Peyer's patch (tissue), 4 donors: Measurements from ENCODE around the gene MKNK1. TPM values are rescaled to one million over a fixed set of nuclear protein-coding genes. Genes with fewer than 3 reads are reported as not detected.

Source experiments
- DNase-seq, 3 donors: peaks; one replicate each; pipeline ENCODE4 v3.0.0-alpha.2; 2017 to 2019
- H3K27ac ChIP-seq, 4 donors: fragments of 200-600 bp; sonication (generic); one replicate each; pipeline ENCODE4 v1.5.1; 2016 to 2019
- H3K27me3 ChIP-seq, 2 donors: fragments of 200-600 bp; sonication (generic); one replicate each; pipeline ENCODE4 v1.5.1; 2019
- H3K36me3 ChIP-seq, 3 donors: fragments of 200-600 bp; sonication (generic); one replicate each; pipeline ENCODE4 v1.5.1; 2016 to 2019
- H3K4me1 ChIP-seq, 4 donors: fragments of 200-600 bp; sonication (generic); one replicate each; pipeline ENCODE4 v1.5.1; 2016 to 2019
- H3K4me3 ChIP-seq, 4 donors: fragments of 200-600 bp; sonication (generic); 1 replicate in 3 of 4; 2 replicates in 1 of 4; pipeline ENCODE4 v1.5.1; 2016 to 2019; ENCODE audit warnings: mild to moderate bottlenecking in 1 of 4
- H3K9me3 ChIP-seq, 4 donors: fragments of 200-600 bp; sonication (generic); one replicate each; pipeline ENCODE4 v1.5.1; 2016 to 2019; ENCODE audit warnings: mild to moderate bottlenecking in 1 of 4
- POLR2A ChIP-seq, 2 donors: fragments of 450-650 bp; IDR thresholded peaks; one replicate each; pipeline ENCODE4 v1.5.1; 2017; ENCODE audit warnings: antibody characterized with exemption in 2 of 2, mild to moderate bottlenecking in 2 of 2, moderate library complexity in 2 of 2
- total RNA-seq, 4 donors: library from RNA; depleted of rRNA; stranded (reverse); fragments of >200 nt; gene quantifications; one replicate each; pipeline ENCODE4 v1.1.0, GENCODE V29; 2016
- TF ChIP-seq, protein P1 (sequence below), 6 experiments: fragments of 450-650 bp in 4 of 6; fragments of 200-600 bp in 2 of 6; sonication (generic) in 1 of 6; IDR thresholded peaks; one replicate each; pipeline ENCODE4 v1.5.1; 2017 to 2019; ENCODE audit warnings: antibody characterized with exemption in 6 of 6, mild to moderate bottlenecking in 3 of 6, moderate library complexity in 1 of 6

MKNK1 gene
- total RNA-seq, 4 donors from 2014 or later, result 51.3 to 134 (median 94.2) TPM

DNA sequence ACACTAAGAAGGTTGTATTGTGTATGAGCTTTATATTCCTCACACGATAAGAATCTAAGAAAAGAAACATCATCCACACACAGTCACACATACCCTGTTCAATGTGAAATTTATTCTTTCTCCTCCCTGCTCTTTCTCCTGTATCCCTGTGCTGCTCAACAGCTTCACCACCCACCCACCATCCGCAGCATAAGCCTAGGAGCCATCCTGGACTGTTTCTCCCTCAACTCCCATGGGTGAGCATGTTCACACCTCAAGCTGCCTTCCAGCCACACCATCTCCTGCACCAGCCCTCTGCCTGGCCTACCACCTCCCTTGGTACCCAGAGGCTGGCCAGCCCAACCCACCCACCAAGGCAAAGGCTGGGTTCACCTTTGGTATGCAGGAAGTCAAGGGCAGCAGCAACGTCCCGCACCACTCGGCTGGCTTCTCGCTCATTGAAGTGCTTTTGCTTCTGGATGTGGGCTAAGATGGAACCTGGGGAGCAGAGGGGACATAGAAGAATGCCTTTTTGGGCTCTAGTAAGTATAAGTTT lies 32.3 kb downstream of the MKNK1 start:
- Histone ChIP-seq H3K27me3 (no peaks in the 10 kb centered on the region), H3K4me3 (no peak overlapping the region), H3K36me3 (peaks cover 0 to 56% (median 0%) of the 10 kb centered on the region in 3 donors), H3K9me3 (no peaks in the 10 kb centered on the region), H3K4me1 (no peaks in the 10 kb centered on the region), H3K27ac (no peak overlapping the region)
- TF ChIP-seq, protein P1, sequence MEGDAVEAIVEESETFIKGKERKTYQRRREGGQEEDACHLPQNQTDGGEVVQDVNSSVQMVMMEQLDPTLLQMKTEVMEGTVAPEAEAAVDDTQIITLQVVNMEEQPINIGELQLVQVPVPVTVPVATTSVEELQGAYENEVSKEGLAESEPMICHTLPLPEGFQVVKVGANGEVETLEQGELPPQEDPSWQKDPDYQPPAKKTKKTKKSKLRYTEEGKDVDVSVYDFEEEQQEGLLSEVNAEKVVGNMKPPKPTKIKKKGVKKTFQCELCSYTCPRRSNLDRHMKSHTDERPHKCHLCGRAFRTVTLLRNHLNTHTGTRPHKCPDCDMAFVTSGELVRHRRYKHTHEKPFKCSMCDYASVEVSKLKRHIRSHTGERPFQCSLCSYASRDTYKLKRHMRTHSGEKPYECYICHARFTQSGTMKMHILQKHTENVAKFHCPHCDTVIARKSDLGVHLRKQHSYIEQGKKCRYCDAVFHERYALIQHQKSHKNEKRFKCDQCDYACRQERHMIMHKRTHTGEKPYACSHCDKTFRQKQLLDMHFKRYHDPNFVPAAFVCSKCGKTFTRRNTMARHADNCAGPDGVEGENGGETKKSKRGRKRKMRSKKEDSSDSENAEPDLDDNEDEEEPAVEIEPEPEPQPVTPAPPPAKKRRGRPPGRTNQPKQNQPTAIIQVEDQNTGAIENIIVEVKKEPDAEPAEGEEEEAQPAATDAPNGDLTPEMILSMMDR (IDR thresholded peaks at IDR 0.05), result no peak
- TF ChIP-seq POLR2A (IDR thresholded peaks at IDR 0.05), result no peak
- DNase-seq, result no peak

DNA sequence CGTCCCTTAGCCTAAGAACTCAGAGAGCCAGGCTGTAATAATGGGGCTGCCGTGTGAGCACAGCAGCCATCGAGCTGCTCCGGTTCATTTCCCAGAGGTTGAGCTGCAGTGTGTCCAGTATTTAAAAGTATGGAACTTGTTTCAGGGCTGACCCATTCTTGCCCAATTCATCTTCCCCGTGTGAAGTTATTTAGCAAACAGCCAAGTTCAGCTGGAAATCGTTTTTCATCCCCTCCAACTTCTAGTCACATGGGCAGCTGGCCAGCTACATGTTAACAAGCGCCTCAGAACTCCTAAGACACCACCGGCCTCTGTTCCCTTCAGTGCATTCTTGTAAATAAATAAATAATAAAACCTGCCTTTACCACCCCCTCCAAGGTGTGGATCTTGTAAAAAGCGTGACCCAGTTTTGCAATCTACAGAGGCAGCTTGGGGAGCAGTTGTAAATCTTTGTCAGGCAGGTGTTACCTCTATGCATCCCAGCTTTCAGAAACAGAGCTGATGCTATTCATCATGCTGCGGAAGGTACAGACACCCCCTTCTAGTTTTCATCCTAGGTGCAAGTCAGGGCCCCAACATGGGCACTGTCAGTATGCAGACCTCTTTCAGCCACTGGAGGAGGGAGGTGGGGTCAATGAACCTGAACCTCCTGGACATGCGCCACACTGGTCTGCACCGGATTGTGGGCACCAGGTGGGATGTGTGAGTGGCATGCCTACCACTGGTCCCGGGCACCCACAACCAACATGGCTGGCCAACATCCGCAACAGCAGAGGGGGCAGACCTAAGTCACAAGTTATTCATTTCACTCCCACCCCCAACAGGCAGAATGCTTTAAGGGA lies 34.0 kb downstream of the MKNK1 start:
- no peak overlapping the region for H3K4me3 ChIP-seq
- no peak overlapping the region for H3K27ac ChIP-seq
- H3K9me3 ChIP-seq, result no peaks in the 10 kb centered on the region
- no peak for TF ChIP-seq POLR2A (IDR thresholded peaks at IDR 0.05)
- TF ChIP-seq, protein P1 (IDR thresholded peaks at IDR 0.05), result no peak
- peaks cover 0 to 47% (median 0%) of the 10 kb centered on the region in 3 donors for H3K36me3 ChIP-seq
- no peaks in the 10 kb centered on the region for H3K27me3 ChIP-seq
- DNase-seq, result no peak
- H3K4me1 ChIP-seq, result no peaks in the 10 kb centered on the region

DNA sequence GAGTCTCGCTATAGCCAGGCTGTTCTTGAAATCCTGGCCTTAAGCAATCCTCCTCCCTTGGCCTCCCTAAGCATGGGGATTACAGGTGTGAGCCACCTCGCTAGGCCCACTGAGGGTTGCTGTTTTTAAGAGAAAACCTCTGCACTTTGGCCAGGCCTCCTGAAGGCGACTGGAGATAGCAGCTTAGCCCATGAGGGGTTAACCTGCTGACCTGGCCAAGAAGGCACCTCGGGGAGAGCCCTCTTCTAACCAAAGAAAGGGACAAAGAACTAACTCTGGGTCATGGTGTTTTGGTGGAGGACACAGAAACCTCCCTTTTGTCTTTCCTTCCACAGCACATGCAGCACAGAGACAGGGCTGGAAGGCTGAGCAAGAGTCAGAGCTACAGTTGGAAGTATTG lies 35.0 kb downstream of the MKNK1 start:
- Histone ChIP-seq H3K27me3 (no peaks in the 10 kb centered on the region), H3K4me1 (no peaks in the 10 kb centered on the region), H3K27ac (no peak overlapping the region), H3K36me3 (peaks cover 0 to 44% (median 0%) of the 10 kb centered on the region in 3 donors), H3K9me3 (no peaks in the 10 kb centered on the region), H3K4me3 (no peak overlapping the region)
- TF ChIP-seq, protein P1 (IDR thresholded peaks at IDR 0.05), result no peak
- no peak for TF ChIP-seq POLR2A (IDR thresholded peaks at IDR 0.05)
- DNase-seq, result no peak

DNA sequence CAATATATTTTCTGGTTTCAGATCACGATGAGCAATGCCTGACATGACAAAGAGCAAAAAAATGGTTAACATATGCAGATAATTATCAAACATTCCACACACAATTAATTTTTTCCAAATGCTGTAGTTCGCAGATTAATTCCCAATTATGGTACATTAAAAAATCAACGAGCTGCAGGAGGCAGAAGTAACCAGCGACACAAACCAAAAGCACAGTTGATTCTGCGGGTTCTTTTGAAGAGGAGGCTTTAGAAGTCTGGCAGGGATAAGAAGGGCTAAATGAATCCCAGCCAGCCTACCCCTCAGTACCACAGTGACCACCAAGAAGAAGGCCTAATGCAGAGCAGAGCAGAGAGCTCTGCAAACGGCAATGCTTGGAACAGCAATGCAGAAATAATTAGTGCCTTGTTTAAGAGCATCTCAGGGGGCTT lies 35.6 kb downstream of the MKNK1 start:
- no peaks in the 10 kb centered on the region for H3K9me3 ChIP-seq
- no peak overlapping the region for H3K27ac ChIP-seq
- DNase-seq, result no peak
- peaks cover 0 to 42% (median 0%) of the 10 kb centered on the region in 3 donors for H3K36me3 ChIP-seq
- H3K4me1 ChIP-seq, result no peaks in the 10 kb centered on the region
- no peak overlapping the region for H3K4me3 ChIP-seq
- TF ChIP-seq POLR2A (IDR thresholded peaks at IDR 0.05), result no peak
- TF ChIP-seq, protein P1 (IDR thresholded peaks at IDR 0.05), result no peak
- H3K27me3 ChIP-seq, result no peaks in the 10 kb centered on the region

DNA sequence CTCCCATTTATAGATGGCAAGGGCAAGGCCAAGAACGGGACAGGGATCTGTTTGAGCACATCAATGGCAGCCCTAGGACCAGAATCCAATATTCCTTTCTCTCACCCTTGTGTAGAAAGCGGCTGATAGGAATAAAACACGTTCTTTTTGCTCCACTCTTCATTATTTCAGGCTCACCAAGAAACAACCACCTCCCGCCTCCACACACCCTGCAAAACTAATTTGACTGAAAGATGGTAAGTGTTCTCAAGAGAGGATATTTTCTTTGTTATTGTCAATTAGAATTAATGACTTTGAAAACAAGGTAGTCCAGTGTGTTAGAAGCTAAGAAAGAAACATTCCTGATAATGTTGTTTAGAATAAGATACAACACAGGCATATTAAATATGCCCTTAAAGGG lies 40.7 kb downstream of the MKNK1 start:
- Histone ChIP-seq H3K4me1 (no peaks in the 10 kb centered on the region), H3K9me3 (no peaks in the 10 kb centered on the region), H3K4me3 (no peak overlapping the region), H3K27ac (no peak overlapping the region), H3K27me3 (no peaks in the 10 kb centered on the region), H3K36me3 (peaks cover 0 to 78% (median 0%) of the 10 kb centered on the region in 3 donors)
- TF ChIP-seq, protein P1 (IDR thresholded peaks at IDR 0.05), result no peak
- TF ChIP-seq POLR2A (IDR thresholded peaks at IDR 0.05), result no peak
- no peak for DNase-seq
